ENCODE data around the gene FAM131C. TPM values are rescaled to one million over a fixed set of nuclear protein-coding genes. Genes with fewer than 3 reads are reported as not detected.

Gene FAM131C
- total RNA-seq, 1 donor from 2014 or later = not detected

GRCh38 chr1:16077406-16078245, 4.2 kb upstream of the FAM131C start:
- DNase-seq (ENCODE audit: low spot score) = no peak

GRCh38 chr1:16076865-16077238, 3.4 kb upstream of the FAM131C start:
- no peak for DNase-seq (ENCODE audit: low spot score)
- peak; percentile 64 for ATAC-seq

More at GRCh38 chr1:16077406-16078245, 4.2 kb upstream of the FAM131C start:
- ATAC-seq = no peak

GRCh38 chr1:16076031-16076864, 2.8 kb upstream of the FAM131C start:
- ATAC-seq = no peak
- no peak for DNase-seq (ENCODE audit: low spot score)

GRCh38 chr1:16075337-16076030, 2.0 kb upstream of the FAM131C start:
- ATAC-seq (no peak), DNase-seq (ENCODE audit: low spot score) (no peak)

GRCh38 chr1:16074217-16074616, 766 bp upstream of the FAM131C start:
- DNase-seq (ENCODE audit: low spot score) (no peak), ATAC-seq (no peak)

GRCh38 chr1:16072616-16073484, 601 bp downstream of the FAM131C start:
- DNase-seq (ENCODE audit: low spot score) (no peak), ATAC-seq (no peak)

- DNase-seq (ENCODE audit: low spot score) (no peak), ATAC-seq (no peak)
Measured at GRCh38 chr1:16072095-16072494, 1.4 kb downstream of the FAM131C start.

GRCh38 chr1:16071614-16072013, 1.8 kb downstream of the FAM131C start:
- ATAC-seq (no peak), DNase-seq (ENCODE audit: low spot score) (no peak)

GRCh38 chr1:16070640-16071355, 2.7 kb downstream of the FAM131C start:
- ATAC-seq (no peak), DNase-seq (ENCODE audit: low spot score) (no peak)

GRCh38 chr1:16068356-16069270, 4.8 kb downstream of the FAM131C start:
- peak; percentile 86 for DNase-seq (ENCODE audit: low spot score)
- ATAC-seq = peak; percentile 83

GRCh38 chr1:16067933-16068332, 5.5 kb downstream of the FAM131C start:
- DNase-seq (ENCODE audit: low spot score) (no peak), ATAC-seq (peak; percentile 4)

GRCh38 chr1:16067127-16067768, 6.2 kb downstream of the FAM131C start:
- DNase-seq (ENCODE audit: low spot score) = peak; percentile 78
- ATAC-seq = peak; percentile 51

- DNase-seq (ENCODE audit: low spot score) (no peak), ATAC-seq (no peak)
Measured at GRCh38 chr1:16066245-16066644, 7.2 kb downstream of the FAM131C start.

GRCh38 chr1:16065269-16065576, 8.2 kb downstream of the FAM131C start:
- no peak for ATAC-seq
- no peak for DNase-seq (ENCODE audit: low spot score)

- no peak for ATAC-seq
- DNase-seq (ENCODE audit: low spot score) = no peak
Measured at GRCh38 chr1:16064536-16065268, 8.7 kb downstream of the FAM131C start.

- DNase-seq (ENCODE audit: low spot score) (no peak), ATAC-seq (no peak)
Measured at GRCh38 chr1:16063921-16064320, 9.5 kb downstream of the FAM131C start.

GRCh38 chr1:16063226-16063829, 10.1 kb downstream of the FAM131C start:
- DNase-seq (ENCODE audit: low spot score) = no peak
- ATAC-seq = no peak

Measured in left lobe of liver (tissue), 2 donors.